SK-N-SH treated with all-trans-retinoic acid at 6 μM for 48 hours (cell line): ENCODE results near the gene ANO3.

Source experiments
- ATAC-seq: fragments of 200-7000 bp; cut with Tn5 transposase; 3 replicates; pipeline ENCODE4 v1.9.1; 2020; ENCODE audit warnings: mild to moderate bottlenecking, moderate library complexity
- ARNTL ChIP-seq: fragments of 450-650 bp; formaldehyde crosslinking; IDR thresholded peaks from 2 replicates; pipeline ENCODE4 v1.5.0; 2020; ENCODE audit warnings: low read depth, mild to moderate bottlenecking, moderate library complexity, borderline replicate concordance
- BACH2 ChIP-seq: fragments of 250-450 bp; sonication (Bioruptor Pico); IDR thresholded peaks from 2 replicates; pipeline ENCODE4 v1.9.0; 2021; ENCODE audit warnings: mild to moderate bottlenecking, borderline replicate concordance
- CSDC2 ChIP-seq: fragments of 250-450 bp; sonication (Bioruptor Pico); IDR thresholded peaks from 2 replicates; pipeline ENCODE4 v1.5.0; 2020; ENCODE audit warnings: mild to moderate bottlenecking, moderate library complexity
- ESRRG ChIP-seq: fragments of 250-450 bp; sonication (Bioruptor Pico); IDR thresholded peaks from 2 replicates; pipeline ENCODE4 v1.6.1; 2021; ENCODE audit warnings: mild to moderate bottlenecking
- GLIS3 ChIP-seq: fragments of 250-450 bp; sonication (Bioruptor Pico); IDR thresholded peaks from 2 replicates; pipeline ENCODE4 v1.5.0; 2020; ENCODE audit warnings: mild to moderate bottlenecking, moderate library complexity
- ISL1 ChIP-seq: fragments of 250-450 bp; sonication (Bioruptor Pico); IDR thresholded peaks from 2 replicates; pipeline ENCODE4 v2.1.2; 2022; ENCODE audit warnings: mild to moderate bottlenecking, moderate library complexity
- OSR1 ChIP-seq: fragments of 250-450 bp; sonication (Bioruptor Pico); IDR thresholded peaks from 2 replicates; pipeline ENCODE4 v1.8.0; 2022; ENCODE audit warnings: moderate library complexity, mild to moderate bottlenecking, inconsistent platforms
- PPARA ChIP-seq: fragments of 250-450 bp; sonication (Bioruptor Pico); IDR thresholded peaks from 2 replicates; pipeline ENCODE4 v1.5.0; 2020; ENCODE audit warnings: mild to moderate bottlenecking, borderline replicate concordance
- RARB ChIP-seq: fragments of 250-450 bp; sonication (Bioruptor Pico); IDR thresholded peaks from 2 replicates; pipeline ENCODE4 v1.8.0; 2021; ENCODE audit warnings: mild to moderate bottlenecking, moderate library complexity
- TCF4 ChIP-seq: fragments of 250-450 bp; sonication (Bioruptor Pico); IDR thresholded peaks from 2 replicates; pipeline ENCODE4 v1.8.0; 2021; ENCODE audit warnings: mild to moderate bottlenecking, moderate library complexity, borderline replicate concordance
- TOX ChIP-seq: fragments of 250-450 bp; sonication (Bioruptor Pico); IDR thresholded peaks from 2 replicates; pipeline ENCODE4 v1.8.0; 2021; ENCODE audit warnings: mild to moderate bottlenecking, moderate library complexity, borderline replicate concordance
- ZC3H10 ChIP-seq: fragments of 250-450 bp; sonication (Bioruptor Pico); IDR thresholded peaks from 2 replicates; pipeline ENCODE4 v1.5.1; 2021; ENCODE audit warnings: mild to moderate bottlenecking, moderate library complexity
- ZFP3 ChIP-seq: fragments of 250-450 bp; sonication (Bioruptor Pico); IDR thresholded peaks from 2 replicates; pipeline ENCODE4 v1.5.0; 2020; ENCODE audit warnings: mild to moderate bottlenecking, moderate library complexity
- ZNF565 ChIP-seq: fragments of 450-650 bp; formaldehyde crosslinking; conservative IDR thresholded peaks from 2 replicates; pipeline ENCODE4 v1.5.0; 2020; ENCODE audit warnings: low read depth, mild to moderate bottlenecking, moderate library complexity
- ZNF70 ChIP-seq: fragments of 450-650 bp; formaldehyde crosslinking; IDR thresholded peaks from 2 replicates; pipeline ENCODE4 v1.5.0; 2020; ENCODE audit warnings: mild to moderate bottlenecking, moderate library complexity
- ZNF8 ChIP-seq: fragments of 450-650 bp; formaldehyde crosslinking; IDR thresholded peaks from 2 replicates; pipeline ENCODE4 v1.5.0; 2020; ENCODE audit warnings: mild to moderate bottlenecking, moderate library complexity
- TF ChIP-seq, protein P1 (sequence below): fragments of 250-450 bp; sonication (Bioruptor Pico); IDR thresholded peaks from 2 replicates; pipeline ENCODE4 v1.5.0; 2020; ENCODE audit warnings: mild to moderate bottlenecking, moderate library complexity
- TF ChIP-seq, protein P2 (sequence below): fragments of 250-450 bp; sonication (Bioruptor Pico); IDR thresholded peaks from 2 replicates; pipeline ENCODE4 v1.5.1; 2020; ENCODE audit warnings: low read depth, mild to moderate bottlenecking, moderate library complexity
- TF ChIP-seq, protein P3 (sequence below): fragments of 250-450 bp; sonication (Bioruptor Pico); IDR thresholded peaks from 2 replicates; pipeline ENCODE4 v1.8.0; 2020; ENCODE audit warnings: mild to moderate bottlenecking, moderate library complexity, borderline replicate concordance
- TF ChIP-seq, protein P4 (sequence below): fragments of 250-450 bp; sonication (Bioruptor Pico); IDR thresholded peaks from 2 replicates; pipeline ENCODE4 v1.8.0; 2021; ENCODE audit warnings: low read depth, mild to moderate bottlenecking, moderate library complexity, borderline replicate concordance

ANO3 gene

DNA sequence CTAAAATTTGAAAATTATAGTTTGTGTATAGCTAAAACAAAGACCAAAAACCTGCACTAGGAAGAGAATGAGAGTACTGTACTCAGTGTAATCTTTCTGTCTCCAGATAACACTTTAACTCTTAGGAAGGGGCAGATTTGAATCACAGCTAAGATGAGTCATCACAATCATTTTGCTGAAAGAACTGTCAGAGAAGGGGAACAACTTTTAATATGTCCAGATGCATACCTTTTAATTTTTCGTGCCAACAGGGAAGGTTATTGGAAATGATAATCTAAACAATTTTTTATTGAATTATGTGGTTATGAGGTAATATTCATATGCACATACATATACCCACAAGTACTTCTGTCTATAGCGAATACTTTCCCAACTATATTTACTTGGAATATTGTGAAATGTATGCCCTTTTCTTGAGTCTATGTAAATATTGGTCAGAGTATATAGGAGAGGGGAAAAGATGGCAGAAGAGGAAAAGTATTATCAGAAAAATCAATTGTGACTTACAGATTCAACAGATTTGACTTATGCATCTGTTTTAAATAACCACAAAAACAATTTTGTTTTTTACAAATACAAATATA is 291.2 kb downstream of the ANO3 start:
- TF ChIP-seq ISL1, result peak; percentile 88
- TF ChIP-seq TCF4 (CRISPR knock-in tag), result peak; percentile 21; the same call in 1 of the 2 replicates
- TF ChIP-seq, protein P1, sequence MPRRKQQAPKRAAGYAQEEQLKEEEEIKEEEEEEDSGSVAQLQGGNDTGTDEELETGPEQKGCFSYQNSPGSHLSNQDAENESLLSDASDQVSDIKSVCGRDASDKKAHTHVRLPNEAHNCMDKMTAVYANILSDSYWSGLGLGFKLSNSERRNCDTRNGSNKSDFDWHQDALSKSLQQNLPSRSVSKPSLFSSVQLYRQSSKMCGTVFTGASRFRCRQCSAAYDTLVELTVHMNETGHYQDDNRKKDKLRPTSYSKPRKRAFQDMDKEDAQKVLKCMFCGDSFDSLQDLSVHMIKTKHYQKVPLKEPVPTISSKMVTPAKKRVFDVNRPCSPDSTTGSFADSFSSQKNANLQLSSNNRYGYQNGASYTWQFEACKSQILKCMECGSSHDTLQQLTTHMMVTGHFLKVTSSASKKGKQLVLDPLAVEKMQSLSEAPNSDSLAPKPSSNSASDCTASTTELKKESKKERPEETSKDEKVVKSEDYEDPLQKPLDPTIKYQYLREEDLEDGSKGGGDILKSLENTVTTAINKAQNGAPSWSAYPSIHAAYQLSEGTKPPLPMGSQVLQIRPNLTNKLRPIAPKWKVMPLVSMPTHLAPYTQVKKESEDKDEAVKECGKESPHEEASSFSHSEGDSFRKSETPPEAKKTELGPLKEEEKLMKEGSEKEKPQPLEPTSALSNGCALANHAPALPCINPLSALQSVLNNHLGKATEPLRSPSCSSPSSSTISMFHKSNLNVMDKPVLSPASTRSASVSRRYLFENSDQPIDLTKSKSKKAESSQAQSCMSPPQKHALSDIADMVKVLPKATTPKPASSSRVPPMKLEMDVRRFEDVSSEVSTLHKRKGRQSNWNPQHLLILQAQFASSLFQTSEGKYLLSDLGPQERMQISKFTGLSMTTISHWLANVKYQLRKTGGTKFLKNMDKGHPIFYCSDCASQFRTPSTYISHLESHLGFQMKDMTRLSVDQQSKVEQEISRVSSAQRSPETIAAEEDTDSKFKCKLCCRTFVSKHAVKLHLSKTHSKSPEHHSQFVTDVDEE (CRISPR knock-in tag), result no peak
- TF ChIP-seq, protein P2, sequence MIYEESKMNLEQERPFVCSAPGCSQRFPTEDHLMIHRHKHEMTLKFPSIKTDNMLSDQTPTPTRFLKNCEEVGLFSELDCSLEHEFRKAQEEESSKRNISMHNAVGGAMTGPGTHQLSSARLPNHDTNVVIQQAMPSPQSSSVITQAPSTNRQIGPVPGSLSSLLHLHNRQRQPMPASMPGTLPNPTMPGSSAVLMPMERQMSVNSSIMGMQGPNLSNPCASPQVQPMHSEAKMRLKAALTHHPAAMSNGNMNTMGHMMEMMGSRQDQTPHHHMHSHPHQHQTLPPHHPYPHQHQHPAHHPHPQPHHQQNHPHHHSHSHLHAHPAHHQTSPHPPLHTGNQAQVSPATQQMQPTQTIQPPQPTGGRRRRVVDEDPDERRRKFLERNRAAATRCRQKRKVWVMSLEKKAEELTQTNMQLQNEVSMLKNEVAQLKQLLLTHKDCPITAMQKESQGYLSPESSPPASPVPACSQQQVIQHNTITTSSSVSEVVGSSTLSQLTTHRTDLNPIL, result peak; percentile 53; the same call in 1 of the 2 replicates
- no peak for TF ChIP-seq CSDC2 (CRISPR knock-in tag)
- no peak for TF ChIP-seq TOX (CRISPR knock-in tag)
- TF ChIP-seq, protein P3, sequence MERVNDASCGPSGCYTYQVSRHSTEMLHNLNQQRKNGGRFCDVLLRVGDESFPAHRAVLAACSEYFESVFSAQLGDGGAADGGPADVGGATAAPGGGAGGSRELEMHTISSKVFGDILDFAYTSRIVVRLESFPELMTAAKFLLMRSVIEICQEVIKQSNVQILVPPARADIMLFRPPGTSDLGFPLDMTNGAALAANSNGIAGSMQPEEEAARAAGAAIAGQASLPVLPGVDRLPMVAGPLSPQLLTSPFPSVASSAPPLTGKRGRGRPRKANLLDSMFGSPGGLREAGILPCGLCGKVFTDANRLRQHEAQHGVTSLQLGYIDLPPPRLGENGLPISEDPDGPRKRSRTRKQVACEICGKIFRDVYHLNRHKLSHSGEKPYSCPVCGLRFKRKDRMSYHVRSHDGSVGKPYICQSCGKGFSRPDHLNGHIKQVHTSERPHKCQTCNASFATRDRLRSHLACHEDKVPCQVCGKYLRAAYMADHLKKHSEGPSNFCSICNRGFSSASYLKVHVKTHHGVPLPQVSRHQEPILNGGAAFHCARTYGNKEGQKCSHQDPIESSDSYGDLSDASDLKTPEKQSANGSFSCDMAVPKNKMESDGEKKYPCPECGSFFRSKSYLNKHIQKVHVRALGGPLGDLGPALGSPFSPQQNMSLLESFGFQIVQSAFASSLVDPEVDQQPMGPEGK (CRISPR knock-in tag), result no peak
- no peak for TF ChIP-seq ZFP3
- TF ChIP-seq OSR1 (CRISPR knock-in tag), result no peak
- no peak for TF ChIP-seq ZC3H10
- TF ChIP-seq RARB (CRISPR knock-in tag), result no peak
- ATAC-seq, result peak; percentile 80

DNA sequence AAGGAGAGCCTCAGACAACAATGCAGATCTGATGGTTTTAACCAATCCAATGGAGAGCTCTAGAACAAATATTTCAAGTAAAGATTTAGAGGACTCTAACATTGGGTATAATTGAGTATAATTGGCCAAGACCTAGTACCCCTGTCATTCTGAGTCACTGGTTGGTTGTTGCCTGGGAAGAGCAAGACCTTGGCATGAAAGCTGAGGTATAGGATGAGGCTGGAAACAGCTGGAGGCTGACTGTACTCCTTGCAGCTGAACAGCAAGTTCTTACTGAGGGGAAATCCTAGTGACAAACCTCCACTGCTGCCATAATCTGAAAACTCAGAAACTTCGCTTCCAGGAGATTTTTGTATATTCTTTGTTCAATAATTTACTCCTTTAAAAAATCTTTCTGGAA is 294.4 kb downstream of the ANO3 start:
- ATAC-seq, result no peak
- TF ChIP-seq GLIS3 (CRISPR knock-in tag) (no peak), ZNF70 (CRISPR knock-in tag) (no peak), OSR1 (CRISPR knock-in tag) (no peak), RARB (CRISPR knock-in tag) (no peak), BACH2 (no peak), CSDC2 (CRISPR knock-in tag) (no peak), ZNF8 (CRISPR knock-in tag) (no peak), ESRRG (CRISPR knock-in tag) (no peak), ARNTL (CRISPR knock-in tag) (no peak), TOX (CRISPR knock-in tag) (no peak), PPARA (CRISPR knock-in tag) (no peak)
- TF ChIP-seq, protein P4, sequence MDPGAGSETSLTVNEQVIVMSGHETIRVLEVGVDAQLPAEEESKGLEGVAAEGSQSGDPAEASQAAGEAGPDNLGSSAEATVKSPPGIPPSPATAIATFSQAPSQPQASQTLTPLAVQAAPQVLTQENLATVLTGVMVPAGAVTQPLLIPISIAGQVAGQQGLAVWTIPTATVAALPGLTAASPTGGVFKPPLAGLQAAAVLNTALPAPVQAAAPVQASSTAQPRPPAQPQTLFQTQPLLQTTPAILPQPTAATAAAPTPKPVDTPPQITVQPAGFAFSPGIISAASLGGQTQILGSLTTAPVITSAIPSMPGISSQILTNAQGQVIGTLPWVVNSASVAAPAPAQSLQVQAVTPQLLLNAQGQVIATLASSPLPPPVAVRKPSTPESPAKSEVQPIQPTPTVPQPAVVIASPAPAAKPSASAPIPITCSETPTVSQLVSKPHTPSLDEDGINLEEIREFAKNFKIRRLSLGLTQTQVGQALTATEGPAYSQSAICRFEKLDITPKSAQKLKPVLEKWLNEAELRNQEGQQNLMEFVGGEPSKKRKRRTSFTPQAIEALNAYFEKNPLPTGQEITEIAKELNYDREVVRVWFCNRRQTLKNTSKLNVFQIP (CRISPR knock-in tag), result no peak
- TF ChIP-seq, protein P1 (CRISPR knock-in tag), result no peak
- TF ChIP-seq, all 23 proteins: peak for 0

DNA sequence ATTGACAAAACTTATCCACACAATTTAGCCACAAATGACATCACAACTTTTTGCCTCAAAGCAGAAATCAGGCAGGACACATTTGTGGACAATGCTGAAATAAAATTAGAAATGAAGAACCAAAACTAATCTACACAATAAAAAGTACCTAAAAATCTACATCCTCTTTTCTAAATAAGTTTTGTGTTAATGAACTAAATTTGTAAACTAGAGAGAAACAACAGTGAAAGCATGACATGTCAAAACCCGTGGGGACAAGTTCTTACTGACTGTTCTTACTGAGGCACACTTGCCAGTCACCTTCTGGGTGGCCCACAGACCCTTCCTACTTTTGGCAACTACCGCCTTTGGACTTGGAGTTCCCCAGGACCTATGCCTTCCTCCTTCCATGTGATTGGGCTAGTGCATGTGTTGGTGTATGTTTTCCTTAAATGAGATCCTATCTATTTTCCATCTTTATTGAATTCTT is 300.8 kb downstream of the ANO3 start:
- no peak for ATAC-seq
- no peak for TF ChIP-seq PPARA (CRISPR knock-in tag)
- TF ChIP-seq ARNTL (CRISPR knock-in tag), result no peak
- TF ChIP-seq, protein P3 (CRISPR knock-in tag), result no peak
- TF ChIP-seq ZNF565 (CRISPR knock-in tag), result no peak
- TF ChIP-seq, protein P1 (CRISPR knock-in tag), result no peak
